T-helper 2 cell treated with Interferon-gamma antibody and Interleukin-4, amounts not matched to agents 5 μg/mL and 100 μg/mL, for 36 hours (primary cell): ENCODE data around the gene RIC8B.

ENCODE experiments used
- DNase-seq: peaks from one replicate; pipeline ENCODE4 v3.0.0; 2021; ENCODE audit warnings: low spot score
- H3K27ac Mint-ChIP-seq: one replicate; pipeline ENCODE4 v1.8.0; 2021; ENCODE audit warnings: mild to moderate bottlenecking, mixed read lengths
- H3K27me3 Mint-ChIP-seq: one replicate; pipeline ENCODE4 v1.8.0; 2021; ENCODE audit warnings: low read depth, mixed read lengths
- H3K36me3 Mint-ChIP-seq: one replicate; pipeline ENCODE4 v1.8.0; 2021; ENCODE audit warnings: low read depth, mixed read lengths
- H3K4me1 Mint-ChIP-seq: one replicate; pipeline ENCODE4 v1.8.0; 2021; ENCODE audit warnings: low read depth, mixed read lengths
- H3K4me3 Mint-ChIP-seq: one replicate; pipeline ENCODE4 v1.8.0; 2022; ENCODE audit warnings: mild to moderate bottlenecking, moderate library complexity, mixed read lengths
- H3K9me3 Mint-ChIP-seq: one replicate; pipeline ENCODE4 v1.8.0; 2021; ENCODE audit warnings: mixed read lengths

RIC8B gene

DNA sequence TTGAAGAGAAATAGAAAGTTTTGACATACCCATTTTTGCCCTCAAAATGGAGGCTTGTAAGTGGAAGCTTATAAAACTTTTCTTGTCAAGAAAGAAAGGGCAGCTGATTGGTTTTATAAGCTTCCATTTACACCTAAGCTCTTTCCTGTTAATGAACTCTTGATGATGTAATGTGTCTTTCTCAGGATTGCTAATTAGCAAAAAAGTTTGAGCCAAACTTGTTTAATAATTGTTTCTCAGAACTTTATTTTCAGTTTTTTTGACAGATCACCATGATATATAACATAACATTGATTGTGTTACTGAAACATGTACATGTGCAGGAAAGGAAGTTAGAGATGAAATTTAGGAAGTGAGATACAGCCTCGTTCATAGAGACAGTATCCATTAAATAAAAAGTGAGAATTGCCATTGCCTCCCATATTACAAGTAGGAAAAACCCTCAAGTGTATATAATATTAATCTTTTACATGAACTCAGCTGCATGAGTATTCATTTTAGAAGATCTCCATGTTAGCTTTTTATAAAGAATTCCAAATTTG, 26.8 kb downstream of the RIC8B start:
- no peak for DNase-seq
- Mint-ChIP-seq H3K27me3 (no peaks in the 10 kb centered on the region), H3K27ac (no peak overlapping the region), H3K36me3 (peaks cover 1% of the 10 kb centered on the region), H3K4me1 (peaks cover 2% of the 10 kb centered on the region), H3K9me3 (no peaks in the 10 kb centered on the region), H3K4me3 (no peak overlapping the region)

DNA sequence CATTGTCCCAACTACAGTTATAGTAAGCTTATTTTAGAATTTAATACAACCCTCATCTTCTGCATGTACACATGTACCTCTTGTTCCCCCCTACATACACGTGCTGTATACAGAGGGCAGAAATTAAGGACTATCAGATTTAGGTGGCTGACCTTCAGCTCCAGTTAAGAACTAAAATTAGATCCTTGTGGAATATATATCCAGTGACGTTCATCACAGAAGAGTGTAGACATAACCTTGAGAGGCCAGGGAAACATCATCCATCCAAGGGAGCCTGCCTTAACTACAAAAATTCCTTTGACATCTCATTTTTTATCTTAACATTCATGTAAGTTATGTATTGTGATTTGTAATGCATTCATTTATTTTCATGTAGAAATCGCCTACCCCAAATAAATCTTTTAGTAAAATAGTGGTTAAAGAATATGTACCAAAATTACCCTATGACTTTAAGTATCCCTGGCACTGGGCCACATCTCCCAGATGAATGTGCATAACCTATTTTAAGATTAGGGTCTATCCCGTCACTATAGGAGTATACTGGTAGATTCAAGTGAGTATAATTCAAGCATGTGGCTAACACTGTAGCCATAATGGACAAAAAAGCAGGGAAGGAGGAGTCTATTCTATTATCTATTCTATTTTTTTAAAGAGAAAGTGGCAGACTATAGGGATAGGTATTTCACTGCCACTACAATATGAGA, 27.5 kb downstream of the RIC8B start:
- Mint-ChIP-seq H3K9me3 (no peaks in the 10 kb centered on the region), H3K4me3 (no peak overlapping the region), H3K36me3 (peaks cover 3% of the 10 kb centered on the region), H3K4me1 (peaks cover 2% of the 10 kb centered on the region), H3K27me3 (no peaks in the 10 kb centered on the region), H3K27ac (no peak overlapping the region)
- DNase-seq: no peak

- H3K36me3 Mint-ChIP-seq: peaks cover 4% of the 10 kb centered on the region
- peaks cover 2% of the 10 kb centered on the region for H3K4me1 Mint-ChIP-seq
- H3K27ac Mint-ChIP-seq: no peak overlapping the region
- H3K4me3 Mint-ChIP-seq: no peak overlapping the region
- H3K27me3 Mint-ChIP-seq: no peaks in the 10 kb centered on the region
- DNase-seq: no peak
- no peaks in the 10 kb centered on the region for H3K9me3 Mint-ChIP-seq
These were observed 30.2 kb downstream of the RIC8B start for GRCh38 chr12:106804668-106805067.

- Mint-ChIP-seq H3K27ac (no peak overlapping the region), H3K9me3 (no peaks in the 10 kb centered on the region), H3K4me3 (no peak overlapping the region), H3K4me1 (no peaks in the 10 kb centered on the region), H3K36me3 (peaks cover 9% of the 10 kb centered on the region), H3K27me3 (no peaks in the 10 kb centered on the region)
- no peak for DNase-seq
These were observed 40.2 kb downstream of the RIC8B start for GRCh38 chr12:106814714-106815113.

- DNase-seq: no peak
- no peak overlapping the region for H3K4me3 Mint-ChIP-seq
- no peaks in the 10 kb centered on the region for H3K9me3 Mint-ChIP-seq
- H3K36me3 Mint-ChIP-seq: peaks cover 9% of the 10 kb centered on the region
- no peaks in the 10 kb centered on the region for H3K27me3 Mint-ChIP-seq
- no peaks in the 10 kb centered on the region for H3K4me1 Mint-ChIP-seq
- H3K27ac Mint-ChIP-seq: no peak overlapping the region
These were observed 41.3 kb downstream of the RIC8B start for GRCh38 chr12:106815741-106816140.

- Mint-ChIP-seq H3K27me3 (no peaks in the 10 kb centered on the region), H3K27ac (no peak overlapping the region)
These were observed 41.7 kb downstream of the RIC8B start for GRCh38 chr12:106816231-106816630.

DNA sequence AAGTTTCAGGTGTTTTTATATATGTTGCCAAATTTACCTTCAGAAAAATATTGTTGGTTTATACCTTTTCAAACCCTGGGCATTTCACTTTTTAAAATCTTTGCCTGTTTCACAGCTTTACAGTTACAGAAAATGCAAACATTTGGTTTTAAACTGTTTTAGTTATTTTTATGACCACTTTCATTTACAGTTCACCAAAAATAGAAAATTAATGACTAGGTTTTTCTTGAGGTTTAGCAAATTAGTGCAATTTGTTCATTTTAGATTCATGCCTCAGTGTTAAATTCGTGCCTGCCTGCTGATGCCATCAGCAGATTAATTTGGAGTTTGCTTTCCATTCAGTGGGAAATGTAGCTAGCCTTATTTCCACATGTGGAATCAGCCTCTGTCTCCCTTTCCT, 45.5 kb downstream of the RIC8B start:
- Mint-ChIP-seq H3K9me3 (no peaks in the 10 kb centered on the region), H3K27ac (no peak overlapping the region), H3K36me3 (peaks cover 7% of the 10 kb centered on the region), H3K4me1 (no peaks in the 10 kb centered on the region), H3K4me3 (no peak overlapping the region), H3K27me3 (no peaks in the 10 kb centered on the region)
- no peak for DNase-seq

More at GRCh38 chr12:106816231-106816630, 41.7 kb downstream of the RIC8B start:
- no peak overlapping the region for H3K4me3 Mint-ChIP-seq
- no peaks in the 10 kb centered on the region for H3K4me1 Mint-ChIP-seq
- peaks cover 9% of the 10 kb centered on the region for H3K36me3 Mint-ChIP-seq
- H3K9me3 Mint-ChIP-seq: no peaks in the 10 kb centered on the region
- DNase-seq: no peak

DNA sequence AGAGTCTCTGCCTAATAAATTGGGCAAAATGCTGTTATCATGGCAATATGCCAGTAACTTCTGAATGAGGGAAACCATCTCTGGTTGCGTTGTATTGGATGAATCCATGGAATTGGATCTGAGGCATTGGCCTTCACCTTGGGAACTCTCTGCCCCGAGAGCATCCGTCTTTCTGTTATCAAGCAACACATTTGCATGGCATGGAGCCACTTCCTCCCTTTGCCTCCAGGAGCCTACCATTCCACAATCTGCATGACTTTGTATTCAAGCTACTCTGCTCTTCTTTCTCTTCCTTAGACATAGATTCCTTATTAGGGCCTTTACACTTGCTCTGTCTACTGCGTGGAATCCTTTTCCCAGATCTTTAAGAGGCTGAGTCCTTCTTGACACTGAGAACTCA, 57.2 kb downstream of the RIC8B start:
- peaks cover 8% of the 10 kb centered on the region for H3K36me3 Mint-ChIP-seq
- no peak for DNase-seq
- peaks cover 7% of the 10 kb centered on the region for H3K4me1 Mint-ChIP-seq
- no peak overlapping the region for H3K4me3 Mint-ChIP-seq
- H3K27ac Mint-ChIP-seq: no peak overlapping the region
- H3K27me3 Mint-ChIP-seq: no peaks in the 10 kb centered on the region
- no peaks in the 10 kb centered on the region for H3K9me3 Mint-ChIP-seq

- H3K4me1 Mint-ChIP-seq: peaks cover 9% of the 10 kb centered on the region
- peaks cover 4% of the 10 kb centered on the region for H3K36me3 Mint-ChIP-seq
- H3K9me3 Mint-ChIP-seq: no peaks in the 10 kb centered on the region
- H3K27ac Mint-ChIP-seq: no peak overlapping the region
- DNase-seq: no peak
- H3K4me3 Mint-ChIP-seq: no peak overlapping the region
- no peaks in the 10 kb centered on the region for H3K27me3 Mint-ChIP-seq
These were observed 63.3 kb downstream of the RIC8B start for GRCh38 chr12:106837782-106838181.

DNA sequence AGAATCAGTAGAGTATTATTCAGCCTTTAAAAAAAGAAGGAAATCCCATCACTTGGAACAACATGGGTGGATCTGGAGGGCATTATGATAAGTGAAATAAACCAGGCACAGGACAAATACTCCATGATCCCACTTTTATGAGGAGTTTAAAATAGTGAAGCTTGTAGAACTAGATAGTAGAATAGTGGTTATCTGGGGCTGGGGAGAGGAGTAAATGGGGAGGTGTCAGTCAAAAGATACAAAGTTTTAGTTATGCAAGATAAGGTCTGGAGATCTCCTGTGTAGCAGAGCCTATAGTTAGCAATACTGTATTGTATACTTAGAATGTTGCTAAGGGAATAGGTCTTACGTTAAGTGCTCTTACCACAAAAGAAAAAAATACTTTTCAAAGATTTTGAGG, 64.9 kb downstream of the RIC8B start:
- no peaks in the 10 kb centered on the region for H3K9me3 Mint-ChIP-seq
- no peaks in the 10 kb centered on the region for H3K27me3 Mint-ChIP-seq
- no peak overlapping the region for H3K4me3 Mint-ChIP-seq
- DNase-seq: no peak
- H3K4me1 Mint-ChIP-seq: peaks cover 9% of the 10 kb centered on the region
- H3K27ac Mint-ChIP-seq: no peak overlapping the region
- H3K36me3 Mint-ChIP-seq: peaks cover 7% of the 10 kb centered on the region

DNA sequence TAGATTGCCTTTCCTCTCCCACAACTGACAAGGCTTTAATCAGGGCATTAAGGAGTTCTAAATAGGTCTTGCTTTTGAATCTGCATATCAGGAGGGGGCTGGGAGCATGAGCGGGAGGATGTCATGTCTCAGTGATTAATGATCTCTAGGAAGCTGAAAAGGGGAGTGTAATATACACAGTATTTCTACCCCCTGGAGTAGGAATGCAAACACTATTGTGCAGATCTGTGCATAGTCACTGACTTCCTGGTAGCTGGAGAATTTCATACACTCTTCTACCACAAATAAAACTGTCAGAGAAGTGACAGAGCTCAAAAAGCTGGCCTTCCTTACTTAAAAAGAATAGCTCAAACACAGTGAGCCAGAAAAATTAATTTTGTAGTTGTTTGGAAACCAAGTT, 65.8 kb downstream of the RIC8B start:
- DNase-seq: no peak
- peak overlapping the region; percentile 37 for H3K27ac Mint-ChIP-seq
- no peaks in the 10 kb centered on the region for H3K9me3 Mint-ChIP-seq

GRCh38 chr12:106841510-106842302, 67.2 kb downstream of the RIC8B start:
- Mint-ChIP-seq H3K27me3 (no peaks in the 10 kb centered on the region), H3K36me3 (peaks cover 3% of the 10 kb centered on the region), H3K27ac (no peak overlapping the region), H3K4me1 (peaks cover 9% of the 10 kb centered on the region), H3K4me3 (no peak overlapping the region), H3K9me3 (no peaks in the 10 kb centered on the region)
- no peak for DNase-seq

More for the DNA sequence above, 65.8 kb downstream of the RIC8B start:
- Mint-ChIP-seq H3K27me3 (no peaks in the 10 kb centered on the region), H3K4me3 (no peak overlapping the region), H3K4me1 (peaks cover 9% of the 10 kb centered on the region), H3K36me3 (peaks cover 3% of the 10 kb centered on the region)

GRCh38 chr12:106845902-106846301, 71.4 kb downstream of the RIC8B start:
- Mint-ChIP-seq H3K36me3 (peaks cover 8% of the 10 kb centered on the region), H3K4me3 (no peak overlapping the region), H3K27me3 (no peaks in the 10 kb centered on the region), H3K4me1 (peaks cover 6% of the 10 kb centered on the region), H3K9me3 (no peaks in the 10 kb centered on the region), H3K27ac (no peak overlapping the region)
- no peak for DNase-seq

GRCh38 chr12:106847861-106848260, 73.4 kb downstream of the RIC8B start:
- H3K27ac Mint-ChIP-seq: no peak overlapping the region
- no peak for DNase-seq
- H3K4me1 Mint-ChIP-seq: no peaks in the 10 kb centered on the region
- H3K4me3 Mint-ChIP-seq: no peak overlapping the region
- H3K36me3 Mint-ChIP-seq: peaks cover 8% of the 10 kb centered on the region
- H3K27me3 Mint-ChIP-seq: no peaks in the 10 kb centered on the region
- no peaks in the 10 kb centered on the region for H3K9me3 Mint-ChIP-seq
